G401 (cell line): ENCODE measurements around the gene IL19. TPM values are rescaled to one million over a fixed set of nuclear protein-coding genes. Genes with fewer than 3 reads are reported as not detected.

Source experiments
- DNase-seq: peaks from one replicate; pipeline ENCODE4 v3.0.0-alpha.2; 2015; ENCODE audit warnings: low spot score
- in situ Hi-C: cut with HindIII; loops from 2 replicates; pipeline ENCODE4 v1.10.0; 2016; ENCODE audit warnings: low sequenced_read_pairs, mixed read lengths
- total RNA-seq: library from RNA; depleted of rRNA; stranded (reverse); fragments of >200 nt; shearing (Covaris generic); gene quantifications from 2 replicates; pipeline ENCODE4 v1.2.3, GENCODE V29; 2014

Gene IL19
- total RNA-seq, 1 experiment from 2014 or later, result not detected

GRCh38 chr1:206816390-206817287 lies 46.1 kb downstream of the IL19 start:
- no peak for DNase-seq
- in situ Hi-C loops, result no loop called here

GRCh38 chr1:206821493-206821892 lies 50.9 kb downstream of the IL19 start:
- in situ Hi-C loops, result no loop called here
- no peak for DNase-seq

- no peak for DNase-seq
- in situ Hi-C loops, result no loop called here
Measured at GRCh38 chr1:206823727-206824126, 53.2 kb downstream of the IL19 start.

- DNase-seq, result no peak
- in situ Hi-C loops, result no loop called here
Measured at GRCh38 chr1:206824331-206824730, 53.8 kb downstream of the IL19 start.

GRCh38 chr1:206826394-206826793 lies 55.8 kb downstream of the IL19 start:
- in situ Hi-C loops, result no loop called here
- no peak for DNase-seq

GRCh38 chr1:206828061-206828460 lies 57.5 kb downstream of the IL19 start:
- in situ Hi-C loops, result no loop called here

GRCh38 chr1:206828765-206829164 lies 58.2 kb downstream of the IL19 start:
- no peak for DNase-seq
- in situ Hi-C loops, result no loop called here

More at GRCh38 chr1:206828061-206828460, 57.5 kb downstream of the IL19 start:
- no peak for DNase-seq

GRCh38 chr1:206829282-206829681 lies 58.7 kb downstream of the IL19 start:
- in situ Hi-C loops, result no loop called here
- no peak for DNase-seq

- in situ Hi-C loops, result no loop called here
- no peak for DNase-seq
Measured at GRCh38 chr1:206829875-206830274, 59.3 kb downstream of the IL19 start.

GRCh38 chr1:206831650-206832049 lies 61.1 kb downstream of the IL19 start:
- DNase-seq, result no peak
- in situ Hi-C loops, result no loop called here

GRCh38 chr1:206832352-206832880 lies 61.8 kb downstream of the IL19 start:
- in situ Hi-C loops, result no loop called here

GRCh38 chr1:206833106-206833680 lies 62.6 kb downstream of the IL19 start:
- in situ Hi-C loops, result no loop called here
- DNase-seq, result no peak

More at GRCh38 chr1:206832352-206832880, 61.8 kb downstream of the IL19 start:
- DNase-seq, result no peak

GRCh38 chr1:206833801-206834200 lies 63.2 kb downstream of the IL19 start:
- in situ Hi-C loops, result no loop called here
- DNase-seq, result no peak

- no peak for DNase-seq
- in situ Hi-C loops, result no loop called here
Measured at GRCh38 chr1:206834217-206834616, 63.6 kb downstream of the IL19 start.

GRCh38 chr1:206834711-206835110 lies 64.1 kb downstream of the IL19 start:
- in situ Hi-C loops, result no loop called here
- DNase-seq, result no peak

GRCh38 chr1:206835186-206835585 lies 64.6 kb downstream of the IL19 start:
- no peak for DNase-seq
- in situ Hi-C loops, result no loop called here

- in situ Hi-C loops, result no loop called here
- DNase-seq, result no peak
Measured at GRCh38 chr1:206836111-206836510, 65.5 kb downstream of the IL19 start.

- no peak for DNase-seq
- in situ Hi-C loops, result no loop called here
Measured at GRCh38 chr1:206839006-206839560, 68.5 kb downstream of the IL19 start.

- DNase-seq, result no peak
- in situ Hi-C loops, result no loop called here
Measured at GRCh38 chr1:206839857-206840256, 69.3 kb downstream of the IL19 start.
